COLO668 (cell line): ENCODE data around the gene TMPRSS4.

Experiments
- DNase-seq: peaks from one replicate; lab custom pipeline; 2025; ENCODE audit not compliant: unreplicated experiment; lab: John Stamatoyannopoulos, UW

The TMPRSS4 gene

DNA sequence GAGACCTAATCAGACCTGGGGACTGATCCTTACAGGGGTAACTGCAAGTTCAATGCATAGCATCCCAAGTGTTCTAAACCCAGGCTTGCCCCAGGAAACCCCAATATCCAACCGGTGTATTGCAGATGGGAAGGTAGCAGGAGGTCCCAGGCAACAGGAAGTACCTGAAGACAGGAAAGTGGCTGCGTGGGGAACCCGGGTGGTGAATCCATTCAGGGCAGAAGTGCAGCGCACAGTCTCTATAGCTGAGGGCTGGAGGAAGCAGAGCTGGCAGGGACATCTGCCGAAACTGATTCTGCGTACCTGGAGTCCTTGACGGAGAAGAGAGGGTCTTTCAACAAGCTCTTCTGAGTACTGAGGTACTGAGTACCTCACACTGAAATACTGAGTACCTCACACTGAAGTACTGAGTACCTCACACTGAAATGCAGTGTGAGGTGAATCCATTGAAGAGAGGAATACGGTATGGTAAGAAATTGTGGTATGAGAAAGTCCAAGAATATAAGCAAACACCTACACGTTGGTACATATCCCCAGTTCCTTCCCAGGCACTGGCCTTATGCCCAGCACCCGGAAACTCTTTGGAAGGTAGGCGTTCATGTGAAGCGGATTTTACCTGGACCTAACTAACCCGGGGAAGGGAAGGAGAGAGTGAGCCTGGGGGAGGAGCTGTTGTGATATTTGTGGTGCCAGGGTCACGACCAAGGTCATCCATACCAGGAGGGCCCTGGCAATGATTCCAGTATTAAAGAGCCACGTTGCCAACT lies 55.7 kb downstream of the TMPRSS4 start:
- no peak for DNase-seq

GRCh38 chr11:118133816-118134215 lies 56.9 kb downstream of the TMPRSS4 start:
- DNase-seq: no peak

DNA sequence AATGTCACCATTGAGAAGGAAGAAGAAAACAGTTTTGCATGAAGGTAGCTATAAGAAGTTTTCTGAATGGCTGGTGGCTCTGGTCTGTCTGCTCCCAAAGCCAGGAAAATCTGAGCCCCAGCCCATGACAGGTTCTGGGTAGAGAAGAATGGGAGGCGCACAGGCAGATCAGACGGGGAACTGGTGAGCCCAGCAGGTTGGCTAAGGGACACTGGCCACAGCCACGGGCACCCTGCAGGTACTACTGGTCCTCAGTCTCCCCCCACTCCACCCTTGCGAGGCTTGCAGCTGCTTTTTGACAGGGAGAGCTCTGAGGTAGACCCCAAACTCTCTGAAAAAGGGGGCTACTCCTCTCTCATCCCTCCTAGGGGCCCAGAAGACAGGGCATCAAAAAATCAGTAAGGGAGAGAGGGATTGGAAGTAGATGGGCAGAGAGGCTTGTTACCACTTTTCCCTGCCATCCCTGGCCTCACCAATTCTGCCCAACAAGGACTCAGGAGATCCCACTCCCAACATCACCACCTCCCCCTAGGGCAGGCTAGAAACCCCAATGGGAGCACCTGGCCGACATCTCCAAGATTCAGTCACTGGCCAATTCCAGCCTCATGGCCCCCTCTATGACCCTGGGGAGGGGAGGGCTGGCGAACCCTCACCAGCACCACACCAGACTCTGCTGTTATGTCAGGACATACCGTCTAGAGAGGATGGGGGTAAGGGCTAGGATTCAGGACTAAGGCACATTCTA lies 58.3 kb downstream of the TMPRSS4 start:
- DNase-seq: no peak

GRCh38 chr11:118135796-118136165 lies 58.9 kb downstream of the TMPRSS4 start:
- DNase-seq: no peak

GRCh38 chr11:118136341-118136740 lies 59.5 kb downstream of the TMPRSS4 start:
- no peak for DNase-seq

DNA sequence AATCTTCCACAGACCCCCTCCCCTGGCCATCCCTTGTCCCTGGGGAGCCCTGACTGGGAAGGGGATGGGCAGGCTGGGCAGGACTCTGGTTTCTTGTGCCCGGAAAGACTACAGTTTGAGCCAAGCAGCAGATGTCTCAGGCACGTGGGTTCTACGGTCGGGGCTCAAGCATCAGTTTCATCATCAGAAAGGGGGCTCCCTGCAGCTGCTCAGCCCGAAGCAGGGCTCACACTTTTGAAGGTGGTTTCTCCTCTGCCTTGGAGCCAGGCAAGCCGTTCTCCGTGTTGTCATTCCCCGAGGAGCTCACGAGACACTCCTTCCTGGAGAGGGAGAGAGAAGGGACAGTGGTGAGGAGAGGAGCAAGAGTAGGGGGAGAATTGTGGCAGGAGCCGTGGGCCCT lies 59.9 kb downstream of the TMPRSS4 start:
- DNase-seq: no peak

DNA sequence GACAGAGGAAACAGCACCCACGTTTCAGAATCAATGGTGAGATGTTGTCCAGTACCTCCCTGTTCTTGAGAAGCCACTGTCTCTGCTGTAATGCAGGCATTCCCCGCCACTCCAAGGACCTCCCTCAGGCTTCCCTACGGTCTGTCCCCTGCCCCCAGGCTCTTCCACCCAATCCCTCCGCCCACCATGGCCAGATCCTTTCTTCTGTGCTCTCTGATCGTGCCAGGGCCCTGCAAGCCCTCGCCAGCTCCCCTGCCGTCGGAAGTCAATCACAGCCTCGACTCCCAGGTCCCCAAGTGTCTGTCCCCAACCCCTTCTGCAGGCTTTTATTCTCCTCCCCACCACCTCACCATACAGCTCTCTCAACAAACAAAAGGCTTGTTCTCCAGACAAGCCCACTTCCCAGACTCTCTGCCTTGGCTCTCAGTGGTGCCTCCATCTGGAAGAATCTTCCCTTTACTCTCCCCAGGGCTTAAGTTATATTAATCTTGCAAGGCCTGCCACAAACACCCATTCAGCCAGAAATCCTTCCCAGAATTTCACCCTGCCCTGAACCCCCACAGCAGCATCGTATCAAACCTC lies 62.1 kb downstream of the TMPRSS4 start:
- no peak for DNase-seq

DNA sequence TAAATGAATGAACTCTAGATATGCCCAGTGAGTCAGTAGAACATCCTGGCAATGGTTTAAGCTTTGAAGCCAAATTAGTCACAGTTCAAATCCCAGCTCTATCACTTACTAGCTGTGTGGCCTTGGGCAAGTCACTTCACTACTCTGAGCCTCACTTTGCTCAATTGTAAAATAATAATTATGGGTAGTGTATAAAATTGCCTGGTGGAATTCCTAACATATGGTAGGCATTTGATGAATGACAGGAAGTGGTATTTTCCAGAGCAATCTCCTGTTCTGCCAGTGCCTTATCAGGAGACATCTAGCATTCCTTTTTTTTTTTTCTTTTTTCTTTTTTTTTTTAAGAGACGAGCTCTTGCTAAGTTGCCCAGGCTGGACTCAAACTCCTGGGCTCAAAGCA lies 62.7 kb downstream of the TMPRSS4 start:
- no peak for DNase-seq

DNA sequence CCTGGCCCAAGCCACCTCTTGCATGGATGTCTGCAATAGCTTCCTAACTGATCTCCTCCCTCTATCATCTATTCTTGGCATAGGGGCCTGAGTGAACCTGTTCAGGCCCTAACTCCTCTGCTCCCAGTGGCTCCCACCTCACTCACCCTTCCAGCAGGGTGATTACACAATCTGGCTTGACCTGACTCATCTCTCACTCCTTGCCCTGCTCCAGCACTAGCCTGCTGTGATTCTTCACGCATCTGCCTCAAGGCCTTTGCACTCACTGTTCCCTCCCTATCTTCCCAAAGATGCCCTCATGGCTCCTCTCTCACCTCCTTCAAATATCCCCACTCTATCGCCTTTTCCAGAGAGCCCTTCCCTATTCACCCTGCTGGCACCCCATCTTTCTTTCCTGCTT lies 65.2 kb downstream of the TMPRSS4 start:
- DNase-seq: no peak

DNA sequence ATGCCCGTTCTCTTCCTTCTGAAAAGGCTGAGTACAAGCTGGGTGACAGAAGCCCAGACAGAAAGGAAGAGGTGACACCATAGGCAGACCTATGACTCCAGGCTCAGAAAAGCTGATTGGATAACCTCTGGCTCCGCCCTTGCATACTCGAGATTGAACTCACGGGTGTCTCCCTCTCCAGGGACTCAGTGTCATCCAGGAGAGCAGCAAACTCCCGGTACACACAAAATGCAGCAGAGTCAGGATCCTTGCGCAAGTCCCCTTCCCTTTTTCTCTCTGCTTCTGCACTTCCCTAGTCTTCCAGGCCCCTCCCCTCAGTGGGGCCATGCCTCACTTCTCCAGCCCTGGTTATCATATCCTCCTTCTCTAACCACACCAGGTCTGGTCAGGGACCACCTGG lies 65.9 kb downstream of the TMPRSS4 start:
- peak; percentile 8 for DNase-seq

- DNase-seq: no peak
Measured at GRCh38 chr11:118143661-118144185, 66.8 kb downstream of the TMPRSS4 start.

DNA sequence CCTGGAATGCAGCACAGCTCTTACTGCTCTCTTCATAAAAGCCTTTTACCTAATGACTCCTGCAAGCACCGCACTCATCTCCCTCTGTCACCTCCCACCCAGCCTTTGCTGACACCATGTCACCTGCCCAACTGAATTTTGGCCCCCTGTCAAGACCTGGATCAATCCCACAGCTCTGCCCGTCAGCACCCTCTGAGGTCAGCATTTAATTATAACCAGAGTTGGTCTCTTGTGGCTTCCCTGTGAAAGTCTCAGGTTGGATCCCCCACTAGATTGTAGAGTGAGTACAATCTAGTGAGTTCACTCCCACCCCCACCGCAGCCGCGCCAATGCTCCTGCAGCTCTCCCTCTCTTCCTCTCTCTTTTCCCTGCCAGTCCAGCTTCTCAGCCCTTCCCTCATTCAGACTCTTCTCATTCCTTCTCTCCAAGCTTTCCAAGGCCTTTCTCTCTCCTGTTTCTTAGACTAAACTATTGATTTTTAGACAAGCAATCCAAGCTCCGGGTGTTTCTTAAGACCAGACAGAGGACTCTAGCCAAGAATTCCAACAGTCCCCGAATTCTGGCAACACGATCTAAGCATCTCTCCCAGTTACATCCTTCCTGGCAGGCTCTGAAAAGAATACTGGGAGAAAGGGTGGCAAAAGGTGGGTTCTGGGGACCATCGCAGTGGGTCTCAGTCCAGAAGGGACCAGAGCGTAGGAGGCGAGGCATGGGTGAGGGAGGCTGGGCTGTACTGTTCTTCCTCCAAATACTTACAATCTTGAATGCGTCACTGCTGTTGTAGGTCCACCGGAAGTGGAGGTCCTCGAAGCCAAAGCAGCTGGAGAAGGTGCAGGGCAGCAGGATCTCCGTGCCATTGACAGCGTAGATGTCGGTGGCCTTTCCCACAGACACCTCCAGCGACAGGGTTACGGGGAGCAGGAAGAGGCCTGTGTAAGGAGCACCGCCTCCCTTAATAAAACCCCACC lies 67.7 kb downstream of the TMPRSS4 start:
- no peak for DNase-seq

GRCh38 chr11:118145285-118146227 lies 68.7 kb downstream of the TMPRSS4 start:
- DNase-seq: peak; percentile 93

GRCh38 chr11:118146554-118146953 lies 69.7 kb downstream of the TMPRSS4 start:
- no peak for DNase-seq

- DNase-seq: no peak
Measured at GRCh38 chr11:118147502-118147901, 70.6 kb downstream of the TMPRSS4 start.

GRCh38 chr11:118148240-118148639 lies 71.4 kb downstream of the TMPRSS4 start:
- no peak for DNase-seq

- no peak for DNase-seq
Measured at GRCh38 chr11:118148856-118149255, 72.0 kb downstream of the TMPRSS4 start.

- DNase-seq: no peak
Measured at GRCh38 chr11:118149493-118149892, 72.6 kb downstream of the TMPRSS4 start.

- no peak for DNase-seq
Measured at GRCh38 chr11:118151431-118151830, 74.6 kb downstream of the TMPRSS4 start.
